HK-2 (cell line): ENCODE measurements around the gene F2RL2.

ENCODE experiments used
- DNase-seq: peaks from one replicate; pipeline ENCODE4 v3.0.0-alpha.2; 2018; ENCODE audit not compliant: unreplicated experiment

F2RL2 gene

DNA sequence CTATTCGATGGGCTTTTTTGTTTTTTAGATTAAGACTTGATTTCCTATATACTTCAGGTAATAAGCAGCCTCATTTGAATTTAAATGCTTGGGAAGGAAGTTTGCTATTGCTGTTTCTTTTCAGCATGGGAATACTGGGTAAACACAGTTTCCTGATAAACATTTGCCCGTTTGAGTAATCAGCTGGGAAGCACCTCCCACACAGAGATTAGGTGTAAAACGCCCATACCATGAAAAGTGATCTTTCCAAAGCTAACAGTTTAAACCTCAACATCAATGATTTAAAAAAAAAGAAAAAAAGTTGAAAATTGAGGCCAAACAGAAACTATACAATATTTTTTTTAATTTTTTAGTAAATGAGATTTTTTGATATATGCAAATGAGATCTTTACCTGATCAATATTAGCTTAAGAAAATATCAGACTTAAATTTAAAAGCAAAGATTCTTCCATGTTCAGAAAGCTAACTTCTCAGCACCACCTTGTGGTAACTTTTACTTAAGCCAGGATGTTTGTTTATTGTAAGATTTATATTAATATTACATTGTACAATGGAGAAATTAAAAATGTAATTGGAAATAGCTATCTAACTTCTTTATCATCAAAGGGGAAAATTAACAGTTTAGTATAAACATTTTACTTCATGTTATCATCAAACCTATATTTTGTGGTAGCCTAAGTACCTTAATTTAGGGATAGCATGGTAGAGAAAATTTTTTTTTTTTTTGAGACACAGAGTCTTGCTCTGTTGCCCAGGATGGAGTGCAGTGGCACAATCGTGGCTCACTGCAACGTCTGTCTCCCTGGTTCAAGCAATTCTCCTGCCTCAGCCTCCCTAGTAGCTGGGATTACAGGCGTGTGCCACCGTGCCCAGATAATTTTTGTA lies 39.8 kb downstream of the F2RL2 start:
- no peak for DNase-seq

DNA sequence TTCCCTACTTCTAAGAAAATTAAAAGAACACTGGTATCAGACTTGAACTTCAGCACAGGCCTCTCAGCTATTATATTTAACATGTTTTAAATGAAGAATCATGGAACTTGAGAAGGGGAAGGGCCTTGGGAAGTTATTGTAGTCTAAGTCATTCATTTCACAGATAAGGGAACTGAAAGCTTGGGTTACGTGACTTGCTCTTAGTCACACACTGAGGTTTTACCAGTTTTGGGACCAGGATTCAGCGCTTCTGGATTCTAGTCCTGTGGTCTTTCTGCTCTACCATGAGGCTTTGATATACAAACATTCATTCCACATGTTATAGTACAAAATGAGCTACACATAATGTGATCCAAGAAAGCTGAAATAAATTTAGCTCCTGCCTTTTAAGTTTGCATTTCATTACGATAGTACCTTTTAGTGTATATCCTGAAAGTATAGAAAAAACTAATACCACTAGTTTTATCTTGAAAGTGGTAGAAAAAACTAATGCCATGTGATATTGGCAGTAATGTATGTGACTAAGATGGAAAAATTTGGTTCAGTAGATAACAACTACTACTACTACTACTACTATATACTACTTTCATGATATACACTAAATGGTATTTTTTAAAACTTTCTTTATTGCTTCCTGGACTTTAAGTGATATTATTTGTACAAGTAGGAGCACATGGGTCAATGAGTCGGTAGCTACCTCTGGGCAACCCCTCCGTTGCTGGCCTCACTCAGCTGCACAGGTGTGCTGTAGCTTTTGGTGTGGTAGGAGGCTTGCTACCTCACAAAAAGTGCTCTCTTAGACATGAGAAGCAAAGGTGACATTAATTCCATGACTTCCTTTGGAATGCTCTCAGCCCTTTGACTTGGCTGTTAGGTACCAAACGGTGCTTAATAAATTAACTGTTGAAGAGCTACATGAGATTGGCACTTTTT lies 40.7 kb downstream of the F2RL2 start:
- DNase-seq, result no peak

DNA sequence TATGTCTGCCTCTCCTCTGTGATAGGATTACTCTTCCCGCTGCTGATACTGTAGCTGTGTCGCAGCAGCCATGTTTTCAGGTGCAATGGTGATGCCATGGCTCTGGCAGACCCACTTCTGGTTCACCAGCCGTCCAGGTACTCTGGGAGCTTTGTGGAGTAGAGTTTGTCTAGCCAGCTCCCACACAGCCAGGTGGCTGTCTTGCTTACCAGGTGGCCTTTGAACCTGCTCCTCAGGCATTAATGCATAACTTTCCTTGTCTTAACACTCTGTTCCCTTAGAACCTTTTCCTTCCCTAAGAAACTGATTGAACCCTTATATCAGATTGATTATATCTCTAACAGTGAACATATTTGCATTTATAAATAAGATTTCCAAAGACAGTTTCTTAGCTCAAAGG lies 42.2 kb downstream of the F2RL2 start:
- DNase-seq, result no peak

DNA sequence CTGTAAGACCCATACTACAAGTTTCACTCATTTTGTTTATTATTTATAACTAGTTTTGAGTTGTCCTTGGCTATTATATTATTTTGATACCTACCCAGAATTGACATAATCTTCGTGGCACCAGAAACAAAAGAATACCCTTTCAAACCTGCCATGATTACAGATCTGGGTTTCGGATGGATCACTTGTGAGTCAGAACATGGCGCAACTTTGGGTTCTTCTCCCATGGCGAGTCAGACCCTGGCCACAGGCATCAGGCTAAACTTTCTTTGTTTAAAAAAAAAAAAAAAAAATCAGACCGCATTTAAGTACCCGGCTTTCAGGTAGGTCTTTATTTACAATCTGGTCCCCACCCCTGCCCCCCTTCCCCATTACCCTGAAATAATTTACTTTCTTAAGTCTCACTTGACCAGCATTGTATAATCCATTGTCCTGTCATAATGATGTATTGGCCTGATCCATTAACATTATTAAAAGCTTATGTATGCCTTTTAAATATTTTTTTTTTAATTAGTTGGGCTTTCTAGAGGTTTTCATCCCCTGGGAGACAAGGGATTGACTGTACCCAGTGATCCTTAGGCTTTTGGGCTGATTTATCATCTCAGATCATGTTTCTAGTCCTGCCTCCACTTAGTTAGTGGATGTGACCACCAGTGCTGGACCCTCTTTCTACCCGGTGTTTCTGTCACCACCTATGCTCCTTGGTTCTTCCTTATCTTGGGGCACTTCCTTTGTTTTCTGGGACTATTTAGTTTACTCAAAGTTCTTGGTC lies 43.9 kb downstream of the F2RL2 start:
- no peak for DNase-seq

DNA sequence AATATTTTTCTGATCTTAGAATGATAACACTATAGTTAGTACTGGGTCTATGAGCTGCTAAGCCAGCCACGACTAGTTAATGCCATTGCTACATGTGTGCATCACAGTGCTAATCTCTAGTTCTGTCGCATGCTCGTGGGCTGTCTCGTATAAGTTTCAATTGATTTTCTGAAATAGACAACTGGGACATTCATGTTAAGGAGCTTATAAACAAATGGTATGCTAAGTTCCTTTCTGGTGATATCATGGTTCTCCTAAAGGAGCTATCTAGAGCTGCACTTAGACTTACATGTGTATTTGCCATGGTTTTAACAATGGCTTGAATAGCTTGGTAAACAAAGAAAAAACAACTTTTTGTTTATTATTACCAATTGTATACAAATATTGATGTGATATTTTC lies 46.2 kb downstream of the F2RL2 start:
- no peak for DNase-seq

DNA sequence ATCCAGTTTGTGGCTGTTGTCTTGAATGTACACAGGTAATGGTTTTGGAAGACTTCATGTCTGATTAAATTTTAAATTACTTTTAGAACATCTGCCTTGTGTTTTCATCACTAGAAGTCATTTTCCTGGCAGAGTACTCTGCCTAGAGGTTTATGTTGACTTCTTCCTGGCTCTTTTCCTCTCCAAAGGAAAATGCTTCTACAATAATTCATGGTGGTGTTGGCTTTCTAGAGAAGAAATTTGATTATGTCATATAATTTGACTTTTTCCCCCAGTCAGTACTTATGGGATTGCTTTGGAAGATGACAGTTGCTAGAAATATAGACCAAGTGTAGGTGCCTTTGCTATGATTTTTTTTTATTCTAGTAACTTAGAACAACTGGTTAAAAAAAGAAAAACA lies 46.8 kb downstream of the F2RL2 start:
- no peak for DNase-seq

DNA sequence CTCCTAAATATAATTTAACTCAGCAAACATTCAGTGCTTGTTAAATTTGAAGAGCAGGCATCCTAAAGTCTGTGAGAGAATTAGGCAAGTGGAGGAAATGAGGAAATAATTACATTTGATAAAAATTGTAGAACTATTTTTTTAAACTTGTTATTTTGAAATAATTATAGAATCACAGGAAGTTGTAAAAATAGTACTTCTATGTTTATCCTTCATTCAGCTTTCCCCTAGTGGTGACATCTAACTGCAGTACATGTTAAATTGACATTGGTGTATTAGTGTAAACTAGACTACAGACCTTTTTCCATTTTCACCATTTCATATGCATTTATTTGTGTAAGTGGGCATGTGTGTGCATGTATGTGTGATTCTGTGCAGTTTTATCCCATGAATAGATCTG lies 51.6 kb downstream of the F2RL2 start:
- DNase-seq, result no peak

DNA sequence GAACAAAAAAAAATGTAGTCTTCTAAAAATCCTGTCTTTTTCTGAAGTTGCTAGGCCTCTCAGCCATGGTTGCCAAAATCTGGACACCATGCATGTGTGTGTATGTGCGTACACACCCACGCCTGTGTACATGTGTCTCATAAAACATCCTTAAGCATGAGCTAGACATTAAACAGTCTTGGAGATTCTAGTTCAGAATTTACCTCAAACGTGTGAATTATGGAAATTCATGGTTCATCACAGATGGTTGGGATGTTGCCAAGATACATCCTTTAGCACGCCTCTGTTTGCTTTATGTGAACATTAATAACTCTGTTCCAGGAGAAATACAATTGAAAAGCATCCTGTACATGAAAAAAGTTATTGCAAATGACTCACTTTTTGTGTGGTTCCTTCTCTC lies 53.0 kb downstream of the F2RL2 start:
- DNase-seq, result no peak
